HG02885 (cell line): Measurements from ENCODE around the gene AGER.
"Not testable (repeated sequence)": the region's sequence is repeated elsewhere in the genome, so short reads cannot be mapped to it uniquely, and the experiment has no call there.

Experiments
- ATAC-seq: cut with Tn5 transposase; IDR thresholded peaks from one replicate; pipeline ENCODE4 v1.9.1; 2021; ENCODE audit warnings: mild to moderate bottlenecking; ENCODE audit not compliant: unreplicated experiment, poor library complexity

AGER gene

GRCh38 chr6:32187725-32188380 lies 3.8 kb upstream of the AGER start:
- ATAC-seq, result not testable (repeated sequence)

DNA sequence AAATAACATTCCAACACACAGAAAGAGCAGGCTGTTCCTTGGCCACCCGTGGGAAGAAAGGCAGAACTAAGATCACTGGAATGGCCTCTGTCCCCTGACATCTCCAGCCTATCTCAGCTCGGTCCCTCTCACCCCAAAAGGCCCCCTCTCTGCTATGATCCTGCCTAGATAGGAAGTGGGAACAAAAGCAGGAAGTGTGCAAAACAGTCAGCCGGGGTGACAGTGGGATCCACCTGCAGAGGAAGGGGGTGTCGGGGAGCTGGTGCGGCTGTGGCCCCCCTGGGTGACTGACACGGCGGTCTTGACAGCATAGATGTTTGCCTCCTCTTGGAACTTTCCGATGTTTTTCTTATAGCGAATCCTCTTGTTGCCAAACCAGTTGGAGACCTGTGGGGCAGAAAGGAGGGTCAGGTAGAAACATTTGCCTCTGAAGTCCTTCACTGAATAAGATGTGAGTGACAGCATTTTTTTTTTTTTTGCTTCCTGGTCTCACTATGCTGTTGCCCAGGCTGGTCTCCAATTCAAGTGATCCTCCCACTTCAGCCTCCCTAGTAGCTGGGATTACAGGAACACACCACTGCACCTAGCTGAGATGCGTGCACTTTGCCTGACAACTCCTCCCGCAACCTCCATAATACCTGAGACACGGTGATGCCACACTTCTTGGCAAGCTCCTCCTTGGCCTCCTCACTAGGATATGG lies 3.1 kb upstream of the AGER start:
- no peak for ATAC-seq

GRCh38 chr6:32186151-32186840 lies 2.2 kb upstream of the AGER start:
- ATAC-seq, result not testable (repeated sequence)

DNA sequence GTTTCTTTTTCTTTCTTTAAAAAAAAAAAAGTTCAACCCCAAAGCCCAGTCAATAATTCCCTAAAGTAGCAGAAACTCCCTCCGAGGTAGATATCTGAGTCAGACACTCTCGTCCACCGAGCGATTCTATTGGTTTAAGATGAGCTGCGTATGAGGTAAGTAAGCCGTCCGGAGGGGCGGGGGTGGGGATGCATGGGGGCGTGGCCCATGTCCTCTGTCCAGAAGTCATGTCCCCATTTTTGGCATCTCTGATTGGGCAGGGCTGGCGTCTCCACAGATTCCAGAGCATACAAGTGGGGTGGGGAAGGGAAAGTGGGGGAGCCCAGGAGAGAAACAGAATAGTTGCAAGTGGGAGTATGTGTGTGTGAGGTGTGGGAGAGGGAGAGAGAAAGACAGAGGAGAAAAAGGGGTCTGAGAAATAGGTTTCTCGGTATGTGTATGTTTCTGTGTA lies 1.7 kb upstream of the AGER start:
- not testable (repeated sequence) for ATAC-seq

DNA sequence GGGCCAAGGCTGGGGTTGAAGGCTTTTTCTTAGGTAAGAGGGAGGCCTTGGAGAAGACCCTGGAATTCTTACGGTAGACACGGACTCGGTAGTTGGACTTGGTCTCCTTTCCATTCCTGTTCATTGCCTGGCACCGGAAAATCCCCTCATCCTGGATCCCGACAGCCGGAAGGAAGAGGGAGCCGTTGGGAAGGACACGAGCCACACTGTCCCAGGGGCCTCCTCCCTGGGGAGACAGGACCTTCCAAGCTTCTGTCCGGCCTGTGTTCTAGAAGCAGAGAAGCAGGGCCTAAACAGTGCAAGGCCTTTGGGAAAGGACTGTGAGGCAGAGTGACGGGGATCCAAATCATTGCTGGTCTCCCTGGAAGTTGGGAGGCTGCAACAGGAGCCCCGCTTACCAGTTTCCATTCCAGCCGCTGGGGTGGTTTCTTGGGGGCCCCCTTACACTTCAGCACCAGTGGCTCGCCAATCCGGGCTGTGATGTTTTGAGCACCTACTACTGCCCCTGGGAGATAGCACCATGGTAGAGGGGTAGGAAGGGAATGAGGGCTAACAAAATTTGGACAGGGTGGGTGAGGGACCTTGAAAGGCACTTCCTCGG lies 470 bp downstream of the AGER start:
- no peak for ATAC-seq

DNA sequence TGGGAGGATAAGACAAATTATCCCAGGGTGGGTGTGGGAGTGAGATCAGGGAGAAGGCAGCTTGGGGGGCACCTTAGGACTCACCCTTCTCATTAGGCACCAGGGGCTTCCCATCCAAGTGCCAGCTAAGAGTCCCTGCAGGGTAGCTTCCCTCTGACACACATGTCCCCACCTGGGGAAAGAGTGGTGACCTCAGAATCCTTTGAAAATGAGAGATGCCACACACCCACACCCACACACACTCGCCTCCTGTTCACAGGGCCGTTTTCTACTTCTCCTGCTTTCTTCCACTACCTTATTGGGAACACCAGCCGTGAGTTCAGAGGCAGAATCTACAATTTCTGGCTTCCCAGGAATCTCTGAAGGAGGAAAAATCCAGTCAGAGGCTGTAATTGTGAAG lies 1.0 kb downstream of the AGER start:
- no peak for ATAC-seq

- no peak for ATAC-seq
These were observed 1.5 kb downstream of the AGER start for GRCh38 chr6:32182555-32182981.

DNA sequence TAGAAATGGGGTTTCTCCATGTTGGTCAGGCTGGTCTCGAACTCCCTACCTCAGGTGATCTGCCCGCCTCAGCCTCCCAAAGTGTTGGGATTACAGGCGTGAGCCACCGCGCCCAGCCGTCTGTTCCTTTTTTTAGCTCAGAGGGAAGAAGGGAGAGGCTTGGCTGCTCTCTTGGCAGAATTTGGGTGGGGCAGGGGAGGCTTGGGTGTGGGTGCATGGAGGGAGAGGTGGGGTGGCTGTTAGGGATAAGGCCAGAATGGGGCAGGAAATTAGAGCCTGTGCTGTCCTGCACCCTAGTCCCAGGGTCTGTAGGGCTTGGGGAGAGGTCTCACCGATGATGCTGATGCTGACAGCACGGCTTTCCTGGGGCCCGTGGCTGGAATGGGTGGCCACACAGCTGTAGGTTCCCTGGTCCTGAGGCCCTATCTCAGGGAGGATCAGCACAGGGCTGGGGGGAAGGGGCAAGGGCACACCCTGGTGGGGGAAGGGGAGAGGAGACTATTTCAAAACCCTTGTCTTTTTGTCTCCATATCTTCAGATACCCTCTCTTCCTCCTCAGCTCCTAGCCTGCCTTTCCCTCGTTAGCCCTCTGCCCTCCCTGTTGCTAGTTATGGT lies 2.0 kb downstream of the AGER start:
- no peak for ATAC-seq

DNA sequence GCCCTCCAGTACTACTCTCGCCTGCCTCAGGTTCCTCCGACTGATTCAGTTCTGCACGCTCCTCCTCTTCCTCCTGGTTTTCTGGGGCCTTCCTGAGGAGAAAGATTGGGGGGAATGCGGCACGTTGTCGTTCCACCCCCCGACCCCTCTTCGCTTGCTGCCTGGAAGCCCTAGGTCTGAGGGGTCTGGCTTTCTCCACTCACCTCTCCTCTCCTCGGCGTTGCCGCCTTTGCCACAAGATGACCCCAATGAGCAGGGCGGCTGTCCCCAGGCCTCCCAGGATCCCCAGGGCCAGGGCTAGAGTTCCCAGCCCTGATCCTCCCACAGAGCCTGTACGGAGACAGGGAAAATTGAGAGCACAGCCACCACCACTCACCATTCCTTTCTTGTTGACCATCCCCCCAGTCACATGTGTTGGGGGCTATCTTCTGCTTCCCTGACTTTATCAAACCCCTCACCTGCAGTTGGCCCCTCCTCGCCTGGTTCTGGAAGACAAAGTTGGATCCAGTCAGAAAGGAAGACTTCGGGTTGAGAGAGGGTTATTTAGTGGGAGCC lies 2.8 kb downstream of the AGER start:
- ATAC-seq, result no peak

GRCh38 chr6:32179766-32180405 lies 4.2 kb downstream of the AGER start:
- no peak for ATAC-seq

- ATAC-seq, result no peak
These were observed 5.3 kb downstream of the AGER start for GRCh38 chr6:32178547-32179440.

DNA sequence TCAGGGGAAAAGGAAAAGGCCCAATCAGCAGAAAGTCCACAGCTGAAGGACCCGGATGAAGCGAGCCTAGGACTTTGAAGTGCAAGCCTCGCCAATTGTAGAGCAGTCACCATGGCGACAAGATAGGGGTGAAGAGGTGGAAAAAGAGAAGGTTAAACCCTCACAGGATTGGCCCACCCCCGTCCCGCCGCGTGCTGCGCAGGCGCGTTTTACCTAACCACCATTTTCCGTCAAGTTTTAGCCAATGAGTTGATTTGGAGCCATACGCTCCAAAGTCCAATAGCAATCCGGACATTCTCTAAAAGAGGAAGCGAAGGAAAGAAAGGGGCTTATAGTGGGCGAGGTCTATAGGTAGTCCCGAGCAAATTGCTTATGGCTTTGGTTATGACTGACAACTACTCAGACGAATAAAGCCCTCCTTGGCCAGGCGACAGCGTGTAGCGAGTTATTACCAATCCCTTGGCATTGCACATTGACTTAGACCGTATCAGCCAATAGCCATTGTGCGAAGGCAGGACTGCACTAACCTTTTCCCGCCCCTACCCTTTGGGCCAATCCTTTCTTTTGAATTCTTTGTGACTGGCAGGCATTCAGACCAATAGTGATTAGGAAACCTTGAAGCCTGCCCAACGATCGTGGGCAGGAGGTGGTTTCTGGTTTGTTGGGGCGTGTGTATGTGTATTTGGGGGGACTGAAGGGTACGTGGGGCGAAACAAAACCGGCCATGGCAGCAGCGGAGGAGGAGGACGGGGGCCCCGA lies 6.1 kb downstream of the AGER start, which contains the start of gene RNF5:
Gene RNF5 (plus strand): TSS at position 618 of the 759 bp plus-strand sequence. CDS start 107 bp downstream, at position 725.
- peak; percentile 84 for ATAC-seq

GRCh38 chr6:32177183-32177787 lies 6.8 kb downstream of the AGER start:
- no peak for ATAC-seq

DNA sequence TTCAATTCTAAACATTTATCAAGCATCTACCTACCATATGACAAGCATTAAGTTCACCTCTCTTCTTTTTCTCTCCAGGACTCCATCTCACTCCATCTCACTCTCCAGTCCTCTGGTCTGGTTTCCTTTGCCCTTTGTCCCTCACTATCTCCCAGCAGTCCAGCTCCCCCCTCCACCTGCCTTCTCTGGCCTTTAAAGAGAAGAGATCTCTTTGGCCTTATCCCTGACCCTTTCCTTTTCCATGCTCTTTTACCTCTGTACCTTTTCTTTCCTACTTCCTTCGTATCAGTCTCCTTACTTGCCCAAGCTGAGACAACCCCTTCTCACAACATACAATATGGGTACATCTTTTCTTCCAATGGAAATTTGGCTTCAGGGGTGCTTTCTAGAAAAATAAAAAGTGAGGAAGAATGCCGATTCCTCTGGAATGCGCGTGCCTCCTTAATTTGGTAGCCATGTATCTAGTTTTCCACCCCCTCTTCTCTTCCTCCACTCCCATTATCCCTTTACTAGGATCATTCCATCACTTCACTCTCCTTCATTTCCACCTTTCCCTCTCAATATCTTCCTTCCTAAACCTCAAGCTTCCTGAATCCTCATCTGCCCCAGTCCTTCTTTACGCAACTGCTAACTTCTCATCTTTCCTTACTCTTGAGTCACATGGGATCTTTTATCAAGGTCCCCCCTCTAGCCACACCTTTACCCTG lies 7.4 kb downstream of the AGER start:
- no peak for ATAC-seq

DNA sequence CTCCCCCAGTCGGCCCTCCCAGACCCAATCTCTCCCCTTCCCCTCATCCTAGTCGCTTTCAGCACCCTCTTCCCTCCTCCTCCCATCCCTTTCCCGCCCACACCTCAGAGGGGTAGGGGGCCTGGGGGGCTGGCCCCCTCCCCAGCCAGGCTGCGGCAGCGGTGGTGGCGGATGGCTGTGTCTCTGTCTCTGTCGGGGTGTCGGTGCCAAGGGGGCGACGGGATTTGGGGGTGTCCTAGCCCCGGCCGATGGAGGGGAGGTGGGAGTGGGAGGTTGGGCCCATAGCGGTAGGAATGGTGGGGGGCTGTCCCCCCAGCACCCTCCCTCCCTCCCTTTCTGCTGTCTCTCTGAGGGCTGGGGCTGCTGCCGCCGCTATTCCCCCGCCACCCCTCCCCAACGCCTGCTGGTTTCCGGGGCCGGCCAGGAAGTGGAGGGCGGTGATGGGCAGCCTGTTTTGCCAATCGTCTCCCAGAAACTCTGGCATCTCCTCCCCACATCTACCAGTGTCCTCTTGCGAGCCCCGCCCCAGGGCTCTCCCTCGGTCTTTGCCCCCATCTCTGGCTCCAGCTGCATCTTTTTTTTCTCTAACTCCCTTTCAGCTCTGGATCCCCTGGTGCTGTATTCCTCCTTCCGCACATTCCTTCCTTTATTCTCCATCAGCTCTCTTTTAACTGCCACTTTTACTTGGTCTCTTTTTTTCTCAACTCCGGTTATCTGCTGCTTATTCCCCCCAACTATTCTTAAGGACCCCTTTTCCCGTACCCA lies 8.2 kb downstream of the AGER start, which contains the start of gene AGPAT1:
Gene AGPAT1 (minus strand): TSS at position 374 of the 765 bp plus-strand sequence. CDS start 4,588 bp downstream, outside the sequence.
- ATAC-seq, result peak; percentile 50

DNA sequence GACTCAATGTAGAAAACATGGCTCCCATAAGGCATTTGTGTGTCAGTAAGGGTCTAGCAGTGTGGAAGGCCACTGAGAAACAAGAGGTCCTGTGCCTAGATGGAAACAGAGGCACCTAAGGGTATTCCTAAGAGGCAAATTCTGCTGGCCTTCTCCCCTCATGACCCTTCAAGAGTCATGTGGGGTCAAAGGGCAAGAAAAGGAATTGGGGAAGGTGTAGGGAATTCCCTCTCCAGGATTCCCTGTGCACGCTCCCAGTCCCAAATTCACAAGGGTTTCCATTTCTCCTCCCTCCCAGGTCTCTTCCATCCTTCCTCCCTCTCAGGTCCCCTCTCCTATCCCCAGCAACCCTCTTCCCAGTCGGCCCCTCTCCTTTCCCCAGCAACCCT lies 8.7 kb downstream of the AGER start:
- no peak for ATAC-seq
